HL-60 (cell line): ENCODE data around the gene SRSF2.

Source experiments
- DNase-seq, 2 experiments: peaks; one replicate each; pipeline ENCODE4 v3.0.0-alpha.2; 2010 to 2020; ENCODE audit warnings: low read depth in 1 of 2, low spot score in 1 of 2
- H3K27ac ChIP-seq: fragments of 250-450 bp; sonication (Bioruptor Pico); replicated peaks from 2 replicates; pipeline ENCODE4 v1.5.1; 2020; ENCODE audit warnings: mild to moderate bottlenecking, moderate library complexity
- H3K27me3 ChIP-seq: fragments of 250-450 bp; sonication (Bioruptor Pico); 2 replicates; pipeline ENCODE4 v1.5.1; 2021; ENCODE audit warnings: mild to moderate bottlenecking, moderate library complexity; ENCODE audit not compliant: insufficient read depth, poor library complexity, severe bottlenecking
- H3K4me3 ChIP-seq: replicated peaks from 2 replicates; pipeline ENCODE4 v1.5.1; 2011; ENCODE audit warnings: mild to moderate bottlenecking, control low read depth, low read length; ENCODE audit not compliant: insufficient read depth
- CTCF ChIP-seq: IDR thresholded peaks from one replicate; pipeline ENCODE4 v1.5.1; 2011; ENCODE audit warnings: low read length, control low read depth, inconsistent platforms; ENCODE audit not compliant: insufficient read depth
- GABPA ChIP-seq: IDR thresholded peaks from 2 replicates; pipeline ENCODE4 v1.6.1; 2012; ENCODE audit warnings: low read depth
- POLR2AphosphoS5 ChIP-seq: IDR thresholded peaks from 2 replicates; pipeline ENCODE4 v1.6.1; 2012; ENCODE audit warnings: low read depth
- REST ChIP-seq: IDR thresholded peaks from 2 replicates; pipeline ENCODE4 v1.6.1; 2012; ENCODE audit warnings: low read depth; ENCODE audit not compliant: insufficient replicate concordance
- SPI1 ChIP-seq: IDR thresholded peaks from 2 replicates; pipeline ENCODE4 v1.6.1; 2012; ENCODE audit warnings: low read depth, mild to moderate bottlenecking, borderline replicate concordance

The SRSF2 gene

GRCh38 chr17:76781056-76781982 lies 44.2 kb upstream of the SRSF2 start:
- H3K4me3 ChIP-seq = no peak overlapping the region

GRCh38 chr17:76775021-76775600 lies 38.0 kb upstream of the SRSF2 start:
- no peak for DNase-seq
- H3K4me3 ChIP-seq = no peak overlapping the region
- no peaks in the 10 kb centered on the region for H3K27me3 ChIP-seq
- H3K27ac ChIP-seq = no peak overlapping the region
- no peak for TF ChIP-seq CTCF
- no peak for TF ChIP-seq GABPA
- no peak for TF ChIP-seq SPI1
- no peak for TF ChIP-seq POLR2AphosphoS5
- TF ChIP-seq REST = no peak

More at GRCh38 chr17:76781056-76781982, 44.2 kb upstream of the SRSF2 start:
- no peak for DNase-seq
- Histone ChIP-seq H3K27me3 (no peaks in the 10 kb centered on the region), H3K27ac (no peak overlapping the region)
- TF ChIP-seq GABPA (no peak), CTCF (no peak), SPI1 (no peak), POLR2AphosphoS5 (no peak), REST (no peak)

GRCh38 chr17:76772842-76773525 lies 35.9 kb upstream of the SRSF2 start:
- no peak for DNase-seq
- no peaks in the 10 kb centered on the region for H3K27me3 ChIP-seq
- no peak for TF ChIP-seq REST
- TF ChIP-seq GABPA = no peak
- no peak for TF ChIP-seq CTCF
- TF ChIP-seq POLR2AphosphoS5 = no peak
- TF ChIP-seq SPI1 = no peak
- H3K4me3 ChIP-seq = no peak overlapping the region
- H3K27ac ChIP-seq = no peak overlapping the region
